Measurements from ENCODE around the gene SCIMP. TPM values are rescaled to one million over a fixed set of nuclear protein-coding genes. Genes with fewer than 3 reads are reported as not detected.

The SCIMP gene
- total RNA-seq (2014; rRNA removed; shearing (Covaris generic)): not detected in 2 replicates

- Histone ChIP-seq H3K4me1 (replicated peaks) (no peaks in the 10 kb centered on the region), H3K36me3 (no peaks in the 10 kb centered on the region), H3K27me3 (replicated peaks) (no peaks in the 10 kb centered on the region), H3K27ac (no peak within 1 kb of the TSS), H3K9me3 (replicated peaks) (no peaks in the 10 kb centered on the region), H3K4me3 (no peak within 1 kb of the TSS)
- DNase-seq (ENCODE audit: low read depth in 1 of 2, low spot score in 2 of 2): no peak
Measured at GRCh38 chr17:5234645-5235576, at the start of gene SCIMP. Gene SCIMP, minus strand, starts transcription at chr17:5234860. Its CDS starts 105 bp downstream, at chr17:5234755.

- H3K27me3 ChIP-seq (replicated peaks): no peaks in the 10 kb centered on the region
- H3K36me3 ChIP-seq: peaks cover 12% of the 10 kb centered on the region
- H3K4me1 ChIP-seq (replicated peaks): peaks cover 8% of the 10 kb centered on the region; the same call in 1 of the 2 replicates
- H3K27ac ChIP-seq: no peak overlapping the region
- no peak overlapping the region; the same call in 1 of the 2 replicates for H3K4me3 ChIP-seq
- 0 out of 2 replicates have a peak, but pooled peaks cover 2% of the 10 kb centered on the region for H3K9me3 ChIP-seq (replicated peaks)
- DNase-seq (ENCODE audit: low read depth in 1 of 2, low spot score in 2 of 2): no peak
Measured at GRCh38 chr17:5283571-5284315, 49.1 kb upstream of the SCIMP start.

GRCh38 chr17:5282642-5283217 is 48.1 kb upstream of the SCIMP start:
- H3K4me3 ChIP-seq: peak overlapping the region; percentile 100
- no peak overlapping the region for H3K27ac ChIP-seq
- peaks cover 8% of the 10 kb centered on the region; the same call in 1 of the 2 replicates for H3K4me1 ChIP-seq (replicated peaks)
- peaks cover 12% of the 10 kb centered on the region for H3K36me3 ChIP-seq
- H3K27me3 ChIP-seq (replicated peaks): no peaks in the 10 kb centered on the region
- 0 out of 2 replicates have a peak, but pooled peaks cover 2% of the 10 kb centered on the region for H3K9me3 ChIP-seq (replicated peaks)
- peak in 1 of 2 experiments; percentile 12 for DNase-seq (ENCODE audit: low read depth in 1 of 2, low spot score in 2 of 2)

DNA sequence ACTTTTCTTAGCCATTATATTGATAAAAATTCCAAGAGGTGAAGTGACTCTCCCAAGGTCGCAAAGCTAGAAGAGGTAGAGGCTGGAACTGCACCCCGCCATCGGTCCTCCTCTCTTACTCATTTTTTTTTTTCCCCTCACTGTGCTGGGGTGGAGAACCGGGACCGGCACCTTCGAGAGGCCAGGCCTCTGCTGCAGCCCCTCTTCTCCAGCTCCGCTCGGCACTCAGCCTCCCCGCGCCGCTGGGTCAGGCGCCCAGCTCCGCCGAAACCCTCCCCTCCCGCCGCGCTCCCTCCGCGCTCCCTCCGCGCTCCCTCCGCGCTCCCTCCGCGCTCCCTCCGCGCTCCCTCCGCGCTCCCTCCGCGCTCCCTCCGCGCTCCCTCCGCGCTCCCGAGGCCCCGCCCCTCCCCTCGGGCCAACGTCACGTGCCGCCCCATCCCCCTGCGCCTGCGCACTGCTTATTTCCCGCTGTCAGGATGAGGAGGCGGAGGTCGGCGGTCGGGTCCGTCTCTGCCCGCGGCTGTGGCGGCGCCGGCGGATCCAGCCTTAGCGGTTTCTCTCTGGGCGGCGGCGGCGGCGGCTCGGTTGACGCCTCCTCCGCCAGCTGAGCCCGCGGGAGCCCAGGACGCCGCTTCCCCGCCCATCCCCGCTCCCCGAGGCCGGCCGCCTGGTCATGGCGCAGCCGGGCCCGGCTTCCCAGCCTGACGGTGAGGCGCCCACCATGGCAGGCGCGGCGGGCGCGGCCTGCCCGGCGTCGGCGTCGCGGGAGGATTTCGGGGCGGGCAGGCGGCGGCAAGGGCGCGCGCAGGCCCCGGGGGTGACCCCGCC is 47.4 kb upstream of the SCIMP start, which contains the start of gene RABEP1:
Gene RABEP1 (plus strand): TSS at position 471 of the 828 bp plus-strand sequence. CDS start 203 bp downstream, at position 674.
- DNase-seq (ENCODE audit: low read depth in 1 of 2, low spot score in 2 of 2): peak; percentile 81 to 92
- H3K36me3 ChIP-seq: peaks cover 12% of the 10 kb centered on the region
- peak within 1 kb of the TSS; percentile 100 for H3K4me3 ChIP-seq
- H3K4me1 ChIP-seq (replicated peaks): peaks cover 8% of the 10 kb centered on the region; the same call in 1 of the 2 replicates
- H3K9me3 ChIP-seq (replicated peaks): 0 out of 2 replicates have a peak, but pooled peaks cover 2% of the 10 kb centered on the region
- H3K27ac ChIP-seq: peak within 1 kb of the TSS; percentile 83
- no peaks in the 10 kb centered on the region for H3K27me3 ChIP-seq (replicated peaks)

- no peak overlapping the region for H3K4me3 ChIP-seq
- H3K9me3 ChIP-seq (replicated peaks): no peaks in the 10 kb centered on the region
- no peaks in the 10 kb centered on the region for H3K36me3 ChIP-seq
- no peak overlapping the region for H3K27ac ChIP-seq
- H3K27me3 ChIP-seq (replicated peaks): no peaks in the 10 kb centered on the region; the same call in 1 of the 2 replicates
- no peak for DNase-seq (ENCODE audit: low read depth in 1 of 2, low spot score in 2 of 2)
- no peaks in the 10 kb centered on the region for H3K4me1 ChIP-seq (replicated peaks)
Measured at GRCh38 chr17:5272322-5272721, 37.7 kb upstream of the SCIMP start.

- Histone ChIP-seq H3K4me3 (no peak overlapping the region), H3K27me3 (replicated peaks) (no peaks in the 10 kb centered on the region; the same call in 1 of the 2 replicates), H3K4me1 (replicated peaks) (no peaks in the 10 kb centered on the region), H3K9me3 (replicated peaks) (no peaks in the 10 kb centered on the region), H3K27ac (no peak overlapping the region), H3K36me3 (no peaks in the 10 kb centered on the region)
- no peak for DNase-seq (ENCODE audit: low read depth in 1 of 2, low spot score in 2 of 2)
Measured at GRCh38 chr17:5269241-5269960, 34.7 kb upstream of the SCIMP start.

DNA sequence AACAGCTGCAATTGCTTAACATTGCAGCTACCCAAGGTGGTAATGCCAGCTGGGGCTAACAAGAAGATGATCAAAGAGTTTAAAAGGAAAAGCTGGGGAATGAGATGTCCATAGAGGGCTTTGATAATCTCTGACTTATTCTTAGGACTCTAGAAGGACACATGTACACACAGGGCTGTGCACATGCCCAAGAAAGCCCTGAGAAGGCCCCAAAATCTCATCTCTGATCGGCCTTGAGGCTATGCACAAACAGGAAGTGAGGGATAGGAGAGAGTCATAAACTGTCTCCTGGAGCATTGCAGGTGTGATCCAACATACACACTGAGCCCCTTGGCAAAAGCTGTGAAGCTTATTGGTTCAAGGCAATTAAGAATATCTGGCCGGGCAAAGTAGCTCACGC is 30.2 kb upstream of the SCIMP start:
- Histone ChIP-seq H3K9me3 (replicated peaks) (no peaks in the 10 kb centered on the region), H3K27ac (no peak overlapping the region), H3K4me3 (no peak overlapping the region), H3K27me3 (replicated peaks) (peaks cover 3% of the 10 kb centered on the region; the same call in 1 of the 2 replicates), H3K36me3 (no peaks in the 10 kb centered on the region), H3K4me1 (replicated peaks) (no peaks in the 10 kb centered on the region)
- no peak for DNase-seq (ENCODE audit: low read depth in 1 of 2, low spot score in 2 of 2)

DNA sequence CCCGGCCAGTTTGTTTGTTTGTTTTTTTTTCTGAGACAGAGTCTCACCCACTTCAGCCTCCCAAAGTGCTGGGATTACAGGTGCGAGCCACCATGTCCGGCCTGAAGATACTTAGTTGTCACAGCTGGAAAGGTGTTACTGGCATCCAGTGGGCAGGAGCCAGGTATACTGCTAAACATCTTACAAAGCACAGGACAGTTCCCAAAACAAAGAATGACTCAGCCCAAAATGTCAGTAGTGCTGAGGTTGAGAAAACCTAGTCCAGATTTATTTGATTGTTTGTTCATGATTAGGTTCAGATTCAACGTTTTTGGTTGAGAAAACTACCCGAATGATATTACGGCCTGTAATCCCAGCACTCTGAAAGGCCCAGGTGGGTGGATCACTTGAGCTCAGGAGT is 28.8 kb upstream of the SCIMP start:
- no peak overlapping the region for H3K4me3 ChIP-seq
- H3K27me3 ChIP-seq (replicated peaks): 0 out of 2 replicates have a peak, but pooled peaks cover 3% of the 10 kb centered on the region
- no peaks in the 10 kb centered on the region for H3K36me3 ChIP-seq
- no peaks in the 10 kb centered on the region for H3K9me3 ChIP-seq (replicated peaks)
- H3K4me1 ChIP-seq (replicated peaks): no peaks in the 10 kb centered on the region
- no peak overlapping the region for H3K27ac ChIP-seq
- DNase-seq (ENCODE audit: low read depth in 1 of 2, low spot score in 2 of 2): no peak

- Histone ChIP-seq H3K36me3 (no peaks in the 10 kb centered on the region), H3K4me1 (replicated peaks) (no peaks in the 10 kb centered on the region), H3K27ac (no peak overlapping the region), H3K27me3 (replicated peaks) (0 out of 2 replicates have a peak, but pooled peaks cover 3% of the 10 kb centered on the region), H3K9me3 (replicated peaks) (no peaks in the 10 kb centered on the region), H3K4me3 (no peak overlapping the region)
- no peak for DNase-seq (ENCODE audit: low read depth in 1 of 2, low spot score in 2 of 2)
Measured at GRCh38 chr17:5262416-5262991, 27.8 kb upstream of the SCIMP start.

GRCh38 chr17:5260542-5260941 is 25.9 kb upstream of the SCIMP start:
- DNase-seq (ENCODE audit: low read depth in 1 of 2, low spot score in 2 of 2): no peak
- Histone ChIP-seq H3K9me3 (replicated peaks) (no peaks in the 10 kb centered on the region), H3K4me1 (replicated peaks) (no peaks in the 10 kb centered on the region), H3K36me3 (no peaks in the 10 kb centered on the region), H3K4me3 (no peak overlapping the region), H3K27ac (no peak overlapping the region), H3K27me3 (replicated peaks) (0 out of 2 replicates have a peak, but pooled peaks cover 3% of the 10 kb centered on the region)

DNA sequence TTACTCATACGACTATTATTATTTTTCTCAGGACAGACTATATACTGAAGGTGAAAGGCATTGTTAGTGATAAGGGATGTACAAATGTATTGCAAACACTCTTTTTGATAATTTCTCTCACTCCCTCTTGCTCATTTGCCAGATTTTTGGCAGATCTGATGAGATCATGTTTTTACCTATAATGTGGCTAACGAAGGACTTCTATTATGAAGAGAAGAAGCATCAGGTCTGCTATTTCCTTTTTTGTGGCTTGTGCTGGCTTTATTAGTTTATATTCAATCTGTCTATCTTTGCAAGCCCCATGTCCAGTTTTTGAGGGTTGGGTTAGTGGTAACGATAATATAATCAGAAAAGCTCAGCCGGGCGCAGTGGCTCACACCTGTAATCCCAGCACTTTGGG is 22.5 kb upstream of the SCIMP start:
- Histone ChIP-seq H3K4me3 (no peak overlapping the region), H3K9me3 (replicated peaks) (no peaks in the 10 kb centered on the region), H3K27me3 (replicated peaks) (no peaks in the 10 kb centered on the region), H3K4me1 (replicated peaks) (no peaks in the 10 kb centered on the region), H3K36me3 (no peaks in the 10 kb centered on the region), H3K27ac (no peak overlapping the region)
- DNase-seq (ENCODE audit: low read depth in 1 of 2, low spot score in 2 of 2): no peak
